Activated naive CD4-positive, alpha-beta T cell treated with anti-CD3 and anti-CD28 coated beads, Interleukin-2, amount 10 ng/mL, durations not matched to agents 7 days and 5 days (primary cell): Measurements from ENCODE around the gene ATP8A1.

Source experiments
- CTCF ChIA-PET: fragments of 350-600 bp; sonication (Branson Sonifier 250); formaldehyde crosslinking; loops from one replicate; lab custom pipeline; 2021; ENCODE audit warnings: antibody characterized with exemption; lab: Charles Lee
- DNase-seq: peaks from one replicate; pipeline ENCODE4 v3.0.0-alpha.2; 2020
- H3K27ac Mint-ChIP-seq: one replicate; pipeline ENCODE4 v1.8.0; 2021; ENCODE audit warnings: mild to moderate bottlenecking, moderate library complexity, mixed read lengths
- H3K27me3 Mint-ChIP-seq: one replicate; pipeline ENCODE4 v1.8.0; 2021; ENCODE audit warnings: mild to moderate bottlenecking, mixed read lengths
- H3K36me3 Mint-ChIP-seq: one replicate; pipeline ENCODE4 v1.8.0; 2021; ENCODE audit warnings: mixed read lengths
- H3K4me1 Mint-ChIP-seq: one replicate; pipeline ENCODE4 v1.8.0; 2021; ENCODE audit warnings: mixed read lengths
- H3K4me3 Mint-ChIP-seq: one replicate; pipeline ENCODE4 v1.8.0; 2021; ENCODE audit warnings: mild to moderate bottlenecking, moderate library complexity, mixed read lengths
- H3K9me3 Mint-ChIP-seq: one replicate; pipeline ENCODE4 v1.8.0; 2021; ENCODE audit warnings: mixed read lengths

ATP8A1 gene

DNA sequence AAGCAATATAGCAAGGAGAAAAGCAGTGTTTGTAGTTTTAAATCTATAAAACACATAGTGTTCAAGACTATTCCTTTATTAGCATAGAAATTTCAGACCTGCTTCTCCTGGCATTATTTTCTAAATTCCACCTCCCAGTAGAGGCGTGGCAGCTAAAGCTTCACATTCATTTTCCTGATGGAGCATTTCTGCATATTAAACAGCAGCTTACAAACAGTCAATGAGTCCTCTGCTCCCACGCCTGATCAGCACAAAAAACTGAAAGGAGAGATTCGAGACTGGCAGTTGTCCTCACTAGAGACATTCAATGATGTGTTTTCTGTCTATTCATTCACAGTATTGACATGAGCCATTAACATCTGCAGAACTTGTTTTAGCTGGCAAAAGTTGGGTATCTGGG lies 198.2 kb downstream of the ATP8A1 start:
- no peaks in the 10 kb centered on the region for H3K27me3 Mint-ChIP-seq
- no peaks in the 10 kb centered on the region for H3K9me3 Mint-ChIP-seq
- no peaks in the 10 kb centered on the region for H3K4me1 Mint-ChIP-seq
- CTCF ChIA-PET: interaction anchor here (0.9 kb wide), 1 partner anchor 61 kb away, joined by 3 read pairs; no protein-coding TSS in a partner anchor
- H3K4me3 Mint-ChIP-seq: no peak overlapping the region
- H3K36me3 Mint-ChIP-seq: peaks cover 22% of the 10 kb centered on the region
- no peak overlapping the region for H3K27ac Mint-ChIP-seq
- DNase-seq: no peak

DNA sequence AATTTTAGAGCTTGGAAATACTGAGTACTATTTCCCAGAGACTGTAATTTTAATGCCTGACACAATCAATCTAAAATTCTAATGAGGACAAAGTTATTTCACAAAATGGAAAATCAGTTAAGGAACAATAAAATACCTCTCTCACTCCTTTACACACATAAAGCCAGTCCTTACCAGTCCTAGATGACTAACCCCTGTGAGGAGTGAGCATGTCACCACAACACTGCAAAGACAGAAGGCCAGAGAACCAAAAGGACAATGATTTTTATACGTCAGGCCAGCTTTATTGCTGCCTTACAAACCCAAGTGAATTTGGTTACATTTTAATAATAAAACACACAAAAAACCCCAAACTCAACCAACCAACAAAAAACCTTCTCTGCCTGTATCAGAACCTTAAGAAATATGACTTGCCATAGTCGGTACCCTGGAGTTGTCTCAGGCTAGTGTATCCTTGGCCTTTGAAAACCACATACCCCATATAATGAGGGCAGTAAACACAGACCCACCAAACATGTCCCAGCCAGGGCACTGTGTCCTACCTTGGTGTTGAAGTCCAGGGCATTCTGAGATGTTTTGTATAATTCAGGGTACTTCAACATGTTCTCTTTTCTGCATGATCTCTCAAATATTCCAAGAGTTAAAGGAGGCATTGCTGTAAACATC lies 202.0 kb downstream of the ATP8A1 start:
- Mint-ChIP-seq H3K27ac (no peak overlapping the region), H3K4me1 (no peaks in the 10 kb centered on the region), H3K9me3 (no peaks in the 10 kb centered on the region), H3K36me3 (peaks cover 2% of the 10 kb centered on the region), H3K4me3 (no peak overlapping the region), H3K27me3 (no peaks in the 10 kb centered on the region)
- CTCF ChIA-PET: no interaction called here
- DNase-seq: no peak

DNA sequence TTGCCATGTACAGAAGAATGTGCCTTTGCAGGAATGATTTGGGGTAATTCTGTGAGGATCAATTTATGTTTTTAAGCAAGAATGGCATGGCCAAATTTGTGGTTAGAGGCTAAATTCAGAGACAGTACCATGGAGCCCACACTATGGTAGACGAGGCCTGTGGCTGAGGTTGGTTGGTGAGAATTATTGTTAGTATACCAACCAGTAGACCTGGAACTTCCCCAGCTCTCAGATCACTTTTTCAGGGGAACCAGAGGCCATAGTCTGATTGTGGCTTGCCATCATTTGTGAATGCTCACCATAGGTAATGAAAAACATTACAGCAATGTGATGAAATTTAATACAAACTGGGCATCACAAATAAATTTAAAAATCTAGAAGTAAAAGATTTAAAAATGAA lies 203.3 kb downstream of the ATP8A1 start:
- H3K4me3 Mint-ChIP-seq: no peak overlapping the region
- no peak for DNase-seq
- no peaks in the 10 kb centered on the region for H3K4me1 Mint-ChIP-seq
- H3K9me3 Mint-ChIP-seq: no peaks in the 10 kb centered on the region
- H3K36me3 Mint-ChIP-seq: peaks cover 6% of the 10 kb centered on the region
- H3K27me3 Mint-ChIP-seq: no peaks in the 10 kb centered on the region
- no peak overlapping the region for H3K27ac Mint-ChIP-seq
- CTCF ChIA-PET: no interaction called here

GRCh38 chr4:42452823-42453222 lies 204.1 kb downstream of the ATP8A1 start:
- DNase-seq: no peak
- no peaks in the 10 kb centered on the region for H3K9me3 Mint-ChIP-seq
- H3K27ac Mint-ChIP-seq: no peak overlapping the region
- peaks cover 6% of the 10 kb centered on the region for H3K36me3 Mint-ChIP-seq
- CTCF ChIA-PET: no interaction called here
- no peaks in the 10 kb centered on the region for H3K27me3 Mint-ChIP-seq
- H3K4me3 Mint-ChIP-seq: no peak overlapping the region
- no peaks in the 10 kb centered on the region for H3K4me1 Mint-ChIP-seq

- Mint-ChIP-seq H3K4me1 (no peaks in the 10 kb centered on the region), H3K27ac (no peak overlapping the region)
Measured at GRCh38 chr4:42446823-42447222, 210.1 kb downstream of the ATP8A1 start.

DNA sequence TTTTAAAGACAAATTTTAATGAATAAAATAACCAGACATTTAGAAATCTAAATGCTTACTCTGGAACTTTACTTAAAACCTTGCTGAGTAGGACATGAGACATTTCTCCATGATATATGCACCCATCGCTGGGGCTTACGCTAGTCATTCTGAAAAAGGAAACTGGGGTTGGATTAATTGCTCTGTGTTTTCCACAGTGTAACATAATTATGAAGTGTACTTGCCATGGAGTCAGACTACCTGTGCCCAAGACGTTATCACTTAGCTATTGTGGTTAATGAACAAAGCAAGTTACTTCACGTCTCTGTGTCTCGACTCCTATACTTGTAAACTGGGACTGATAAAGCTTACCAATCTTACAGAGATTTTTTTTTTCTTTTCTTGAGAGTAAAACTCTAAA lies 211.9 kb downstream of the ATP8A1 start:
- Mint-ChIP-seq H3K27ac (no peak overlapping the region), H3K27me3 (no peaks in the 10 kb centered on the region), H3K36me3 (peaks cover 11% of the 10 kb centered on the region), H3K4me1 (no peaks in the 10 kb centered on the region), H3K9me3 (no peaks in the 10 kb centered on the region), H3K4me3 (no peak overlapping the region)
- CTCF ChIA-PET: no interaction called here
- DNase-seq: no peak

More at GRCh38 chr4:42446823-42447222, 210.1 kb downstream of the ATP8A1 start:
- no peak for DNase-seq
- CTCF ChIA-PET: no interaction called here
- no peaks in the 10 kb centered on the region for H3K9me3 Mint-ChIP-seq
- H3K36me3 Mint-ChIP-seq: peaks cover 12% of the 10 kb centered on the region
- no peaks in the 10 kb centered on the region for H3K27me3 Mint-ChIP-seq
- no peak overlapping the region for H3K4me3 Mint-ChIP-seq

- H3K27ac Mint-ChIP-seq: no peak overlapping the region
- no peaks in the 10 kb centered on the region for H3K9me3 Mint-ChIP-seq
- no peak overlapping the region for H3K4me3 Mint-ChIP-seq
- CTCF ChIA-PET: no interaction called here
- DNase-seq: no peak
- no peaks in the 10 kb centered on the region for H3K27me3 Mint-ChIP-seq
- H3K36me3 Mint-ChIP-seq: peaks cover 5% of the 10 kb centered on the region
- no peaks in the 10 kb centered on the region for H3K4me1 Mint-ChIP-seq
Measured at GRCh38 chr4:42442601-42443000, 214.3 kb downstream of the ATP8A1 start.

- CTCF ChIA-PET: no interaction called here
- no peaks in the 10 kb centered on the region for H3K4me1 Mint-ChIP-seq
- H3K9me3 Mint-ChIP-seq: no peaks in the 10 kb centered on the region
- H3K36me3 Mint-ChIP-seq: peaks cover 10% of the 10 kb centered on the region
- H3K4me3 Mint-ChIP-seq: no peak overlapping the region
- no peak for DNase-seq
- no peaks in the 10 kb centered on the region for H3K27me3 Mint-ChIP-seq
- no peak overlapping the region for H3K27ac Mint-ChIP-seq
Measured at GRCh38 chr4:42440083-42440482, 216.8 kb downstream of the ATP8A1 start.

DNA sequence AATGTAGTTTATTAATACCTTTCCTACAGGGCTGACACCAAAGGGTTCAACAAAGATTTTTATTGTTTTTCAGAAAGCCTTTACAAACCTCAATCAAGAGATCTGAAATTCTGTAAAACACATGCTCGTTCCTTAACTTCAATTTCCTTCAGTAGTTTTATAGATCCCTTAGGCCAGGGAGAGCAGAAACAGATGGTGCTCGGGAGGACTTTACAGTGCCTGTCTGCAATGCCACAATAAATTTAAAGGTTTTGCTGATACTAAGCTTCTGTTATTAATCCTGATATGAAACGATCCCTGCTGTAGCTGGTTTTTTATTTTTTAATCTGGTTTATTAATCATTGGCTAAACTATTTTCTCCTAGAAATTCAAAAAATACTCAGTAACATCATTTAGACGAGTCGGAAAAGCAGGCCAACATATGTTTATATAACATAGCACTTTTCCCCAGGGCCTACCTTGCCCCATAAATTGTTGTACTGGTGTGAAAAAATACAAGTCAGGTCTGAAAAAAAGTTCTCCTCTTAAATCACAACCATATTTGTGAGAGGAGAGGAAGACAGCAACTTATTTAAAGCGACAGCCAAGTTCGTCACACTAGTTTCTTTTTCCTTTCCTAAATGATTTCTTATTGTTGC lies 219.9 kb downstream of the ATP8A1 start:
- no peak for DNase-seq
- Mint-ChIP-seq H3K27ac (no peak overlapping the region), H3K9me3 (no peaks in the 10 kb centered on the region), H3K4me1 (no peaks in the 10 kb centered on the region), H3K36me3 (peaks cover 11% of the 10 kb centered on the region), H3K27me3 (no peaks in the 10 kb centered on the region), H3K4me3 (no peak overlapping the region)
- CTCF ChIA-PET: no interaction called here

DNA sequence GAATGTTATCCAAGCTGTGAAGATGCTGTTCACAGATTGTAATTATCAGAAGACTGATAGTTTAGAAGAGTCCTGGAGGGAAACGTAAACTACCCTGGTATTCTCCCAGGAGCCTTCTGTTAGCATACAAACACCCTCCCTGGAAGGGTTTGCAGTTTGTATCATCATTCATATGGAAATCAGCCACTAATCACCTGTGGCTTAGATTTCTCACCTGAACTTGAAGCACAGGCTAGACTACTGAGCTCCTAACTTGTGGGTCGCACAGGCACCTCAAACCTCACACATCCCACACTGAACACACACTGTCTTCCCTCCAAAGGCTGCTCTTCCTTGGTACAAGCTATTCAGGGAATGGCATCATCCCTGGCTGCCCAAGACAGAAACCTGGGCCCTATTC lies 228.9 kb downstream of the ATP8A1 start:
- no peaks in the 10 kb centered on the region for H3K27me3 Mint-ChIP-seq
- DNase-seq: no peak
- peaks cover 5% of the 10 kb centered on the region for H3K36me3 Mint-ChIP-seq
- CTCF ChIA-PET: no interaction called here
- no peak overlapping the region for H3K4me3 Mint-ChIP-seq
- no peaks in the 10 kb centered on the region for H3K9me3 Mint-ChIP-seq
- H3K27ac Mint-ChIP-seq: no peak overlapping the region
- H3K4me1 Mint-ChIP-seq: no peaks in the 10 kb centered on the region

GRCh38 chr4:42425146-42426065 lies 231.5 kb downstream of the ATP8A1 start:
- no peak overlapping the region for H3K4me3 Mint-ChIP-seq
- H3K27me3 Mint-ChIP-seq: no peaks in the 10 kb centered on the region
- H3K4me1 Mint-ChIP-seq: no peaks in the 10 kb centered on the region
- DNase-seq: no peak
- no peaks in the 10 kb centered on the region for H3K9me3 Mint-ChIP-seq
- CTCF ChIA-PET: no interaction called here
- H3K27ac Mint-ChIP-seq: no peak overlapping the region
- peaks cover 5% of the 10 kb centered on the region for H3K36me3 Mint-ChIP-seq

GRCh38 chr4:42420140-42420539 lies 236.8 kb downstream of the ATP8A1 start:
- Mint-ChIP-seq H3K27me3 (no peaks in the 10 kb centered on the region), H3K9me3 (no peaks in the 10 kb centered on the region), H3K36me3 (peaks cover 9% of the 10 kb centered on the region), H3K4me3 (no peak overlapping the region), H3K4me1 (no peaks in the 10 kb centered on the region), H3K27ac (no peak overlapping the region)
- CTCF ChIA-PET: no interaction called here
- DNase-seq: no peak

- CTCF ChIA-PET: no interaction called here
- Mint-ChIP-seq H3K9me3 (no peaks in the 10 kb centered on the region), H3K4me1 (no peaks in the 10 kb centered on the region), H3K27ac (no peak overlapping the region), H3K27me3 (no peaks in the 10 kb centered on the region), H3K4me3 (no peak overlapping the region), H3K36me3 (peaks cover 9% of the 10 kb centered on the region)
- DNase-seq: no peak
Measured at GRCh38 chr4:42417550-42417949, 239.4 kb downstream of the ATP8A1 start.

- H3K27me3 Mint-ChIP-seq: no peaks in the 10 kb centered on the region
- H3K4me1 Mint-ChIP-seq: no peaks in the 10 kb centered on the region
- no peak overlapping the region for H3K4me3 Mint-ChIP-seq
- DNase-seq: no peak
- H3K27ac Mint-ChIP-seq: no peak overlapping the region
- H3K9me3 Mint-ChIP-seq: no peaks in the 10 kb centered on the region
- CTCF ChIA-PET: no interaction called here
- H3K36me3 Mint-ChIP-seq: peaks cover 5% of the 10 kb centered on the region
Measured at GRCh38 chr4:42416017-42416416, 240.9 kb downstream of the ATP8A1 start.
